T-helper 22 cell (primary cell): ENCODE measurements around the gene TAF7.
"Not testable (repeated sequence)": the region's sequence is repeated elsewhere in the genome, so short reads cannot be mapped to it uniquely, and the experiment has no call there.

Source experiments
- DNase-seq: peaks from one replicate; pipeline ENCODE4 v3.0.0-alpha.2; 2020; ENCODE audit warnings: low read depth

The TAF7 gene

GRCh38 chr5:141320225-141321169, at the start of gene TAF7:
Gene TAF7 (minus strand): TSS chr5:141320784. CDS start chr5:141320044, 740 bp downstream.
- DNase-seq: peak; percentile 81

- DNase-seq: no peak
These were observed 45.7 kb upstream of the TAF7 start for GRCh38 chr5:141366016-141366896.

- no peak for DNase-seq
These were observed 43.5 kb upstream of the TAF7 start, which contains the start of gene PCDHGA5 for GRCh38 chr5:141363952-141364660. Gene PCDHGA5 (plus strand): TSS chr5:141364162. CDS start chr5:141364331, 169 bp downstream.

- no peak for DNase-seq
These were observed 42.1 kb upstream of the TAF7 start for GRCh38 chr5:141362719-141363118.

DNA sequence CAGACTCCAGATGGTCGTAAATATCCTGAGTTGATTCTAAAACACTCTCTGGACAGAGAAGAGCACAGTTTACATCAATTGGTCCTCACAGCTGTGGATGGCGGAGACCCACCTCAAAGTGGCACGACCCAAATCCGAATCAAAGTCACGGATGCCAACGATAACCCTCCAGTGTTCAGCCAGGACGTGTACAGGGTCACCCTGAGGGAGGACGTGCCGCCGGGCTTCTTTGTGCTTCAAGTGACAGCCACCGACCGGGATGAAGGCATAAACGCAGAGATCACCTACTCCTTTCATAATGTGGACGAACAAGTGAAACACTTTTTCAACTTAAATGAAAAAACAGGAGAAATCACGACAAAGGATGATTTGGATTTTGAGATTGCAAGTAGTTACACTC, 40.1 kb upstream of the TAF7 start:
- no peak for DNase-seq

DNA sequence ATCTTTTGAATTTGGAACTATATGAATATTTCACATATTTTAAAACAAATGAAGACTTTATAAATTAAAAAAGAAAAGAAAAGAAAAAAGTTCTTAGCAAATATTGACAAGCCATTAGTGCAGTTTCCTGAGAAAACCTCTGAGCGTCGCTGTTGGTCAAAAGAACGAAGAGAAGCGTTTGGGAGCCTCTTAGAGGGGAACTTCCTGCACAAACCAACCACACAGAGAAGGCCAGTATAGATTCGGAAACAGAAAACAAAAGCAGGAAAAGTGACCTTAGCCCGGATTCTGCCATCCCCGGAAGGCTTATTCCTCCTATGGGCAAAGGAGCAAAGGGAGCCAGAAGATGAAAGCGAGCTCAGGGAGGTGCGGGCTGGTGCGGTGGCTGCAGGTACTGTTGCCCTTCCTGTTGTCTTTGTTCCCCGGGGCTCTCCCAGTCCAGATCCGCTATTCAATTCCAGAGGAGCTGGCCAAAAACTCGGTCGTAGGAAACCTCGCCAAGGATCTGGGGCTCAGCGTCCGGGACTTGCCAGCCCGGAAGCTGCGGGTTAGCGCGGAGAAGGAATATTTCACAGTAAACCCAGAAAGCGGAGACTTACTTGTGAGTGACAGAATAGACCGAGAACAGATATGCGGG, 39.3 kb upstream of the TAF7 start, which contains the start of gene PCDHGB2:
Gene PCDHGB2 (plus strand): TSS at position 205 of the 637 bp plus-strand sequence. CDS start 142 bp downstream, at position 347.
- DNase-seq: no peak

DNA sequence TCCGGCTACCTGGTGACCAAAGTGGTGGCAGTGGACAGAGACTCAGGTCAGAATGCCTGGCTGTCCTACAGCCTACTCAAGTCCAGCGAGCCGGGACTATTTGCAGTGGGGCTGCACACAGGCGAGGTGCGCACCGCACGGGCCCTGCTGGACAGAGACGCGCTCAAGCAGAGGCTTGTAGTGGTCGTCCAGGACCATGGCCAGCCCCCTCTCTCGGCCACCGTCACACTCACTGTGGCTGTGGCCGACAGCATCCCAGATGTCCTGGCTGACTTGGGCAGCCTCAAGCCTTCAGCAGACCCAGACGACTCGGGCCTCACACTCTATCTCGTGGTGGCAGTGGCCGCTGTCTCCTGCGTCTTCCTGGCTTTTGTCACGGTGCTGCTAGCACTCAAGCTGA, 36.4 kb upstream of the TAF7 start:
- no peak for DNase-seq

GRCh38 chr5:141356133-141356532, 35.5 kb upstream of the TAF7 start:
- DNase-seq: no peak

GRCh38 chr5:141355641-141356040, 35.1 kb upstream of the TAF7 start:
- no peak for DNase-seq

- no peak for DNase-seq
These were observed 34.4 kb upstream of the TAF7 start, which contains the start of gene PCDHGA4 for GRCh38 chr5:141354900-141355469. Gene PCDHGA4 (plus strand): TSS chr5:141355021. CDS start chr5:141355108, 87 bp downstream.

DNA sequence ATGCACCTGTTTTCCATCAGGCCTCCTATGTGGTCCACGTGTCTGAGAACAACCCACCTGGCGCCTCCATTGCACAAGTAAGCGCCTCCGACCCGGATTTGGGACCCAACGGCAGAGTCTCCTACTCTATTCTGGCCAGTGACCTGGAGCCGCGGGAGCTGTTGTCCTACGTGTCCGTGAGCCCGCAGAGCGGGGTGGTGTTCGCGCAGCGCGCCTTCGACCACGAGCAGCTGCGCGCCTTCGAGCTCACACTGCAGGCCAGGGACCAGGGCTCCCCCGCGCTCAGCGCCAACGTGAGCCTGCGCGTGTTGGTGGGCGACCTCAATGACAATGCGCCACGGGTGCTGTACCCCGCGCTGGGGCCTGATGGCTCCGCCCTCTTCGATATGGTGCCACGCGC, 31.0 kb upstream of the TAF7 start:
- no peak for DNase-seq

GRCh38 chr5:141349917-141350619, 29.5 kb upstream of the TAF7 start, which contains the start of gene PCDHGB1:
Gene PCDHGB1 (plus strand): TSS chr5:141350099. CDS start chr5:141350261, 162 bp downstream.
- no peak for DNase-seq

GRCh38 chr5:141346017-141346416, 25.4 kb upstream of the TAF7 start:
- DNase-seq: not testable (repeated sequence)

GRCh38 chr5:141345327-141345726, 24.7 kb upstream of the TAF7 start:
- no peak for DNase-seq

DNA sequence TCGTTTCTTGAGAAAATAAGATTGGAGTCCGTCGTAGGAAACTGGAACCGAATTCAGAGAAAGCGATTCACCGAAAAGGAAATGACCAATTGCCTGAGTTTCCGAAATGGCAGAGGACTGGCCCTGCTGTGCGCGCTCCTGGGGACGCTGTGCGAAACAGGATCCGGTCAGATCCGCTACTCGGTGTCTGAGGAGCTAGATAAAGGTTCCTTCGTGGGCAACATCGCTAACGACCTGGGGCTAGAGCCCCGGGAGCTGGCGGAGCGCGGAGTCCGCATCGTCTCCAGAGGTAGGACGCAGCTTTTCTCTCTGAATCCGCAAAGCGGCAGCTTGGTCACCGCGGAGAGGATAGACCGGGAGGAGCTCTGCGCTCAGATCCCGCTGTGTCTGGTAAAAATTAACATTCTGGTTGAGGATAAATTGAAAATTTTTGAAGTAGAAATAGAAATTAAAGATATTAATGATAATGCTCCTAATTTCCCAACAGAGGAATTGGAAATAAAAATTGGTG, 23.4 kb upstream of the TAF7 start:
- DNase-seq: no peak

GRCh38 chr5:141343242-141343952, 22.8 kb upstream of the TAF7 start, which contains the start of gene PCDHGA3:
Gene PCDHGA3 (plus strand): TSS chr5:141343829. CDS start chr5:141344034, 205 bp downstream.
- no peak for DNase-seq

DNA sequence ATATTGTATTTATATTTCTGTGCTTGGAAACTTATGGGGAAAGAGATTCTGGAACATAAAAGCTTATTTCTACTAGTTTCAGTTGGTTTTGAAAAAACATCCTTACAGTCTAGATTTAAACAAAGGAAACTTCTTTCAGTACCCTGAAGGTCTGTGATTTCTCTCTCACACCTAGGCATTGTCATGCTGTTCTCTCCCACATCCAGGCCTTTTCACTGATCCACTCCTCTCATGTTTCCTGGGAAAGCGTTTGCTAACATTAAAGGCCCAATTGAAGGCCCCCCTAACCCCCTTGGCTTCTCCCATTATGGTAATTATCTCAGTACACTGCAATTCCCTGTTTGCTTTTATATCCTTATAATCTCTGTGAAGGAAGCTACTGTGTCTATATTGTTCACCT, 22.2 kb upstream of the TAF7 start:
- no peak for DNase-seq

- not testable (repeated sequence) for DNase-seq
These were observed 20.3 kb upstream of the TAF7 start for GRCh38 chr5:141340781-141341354.
